ENCODE results near the gene MVB12B.

MVB12B gene

DNA sequence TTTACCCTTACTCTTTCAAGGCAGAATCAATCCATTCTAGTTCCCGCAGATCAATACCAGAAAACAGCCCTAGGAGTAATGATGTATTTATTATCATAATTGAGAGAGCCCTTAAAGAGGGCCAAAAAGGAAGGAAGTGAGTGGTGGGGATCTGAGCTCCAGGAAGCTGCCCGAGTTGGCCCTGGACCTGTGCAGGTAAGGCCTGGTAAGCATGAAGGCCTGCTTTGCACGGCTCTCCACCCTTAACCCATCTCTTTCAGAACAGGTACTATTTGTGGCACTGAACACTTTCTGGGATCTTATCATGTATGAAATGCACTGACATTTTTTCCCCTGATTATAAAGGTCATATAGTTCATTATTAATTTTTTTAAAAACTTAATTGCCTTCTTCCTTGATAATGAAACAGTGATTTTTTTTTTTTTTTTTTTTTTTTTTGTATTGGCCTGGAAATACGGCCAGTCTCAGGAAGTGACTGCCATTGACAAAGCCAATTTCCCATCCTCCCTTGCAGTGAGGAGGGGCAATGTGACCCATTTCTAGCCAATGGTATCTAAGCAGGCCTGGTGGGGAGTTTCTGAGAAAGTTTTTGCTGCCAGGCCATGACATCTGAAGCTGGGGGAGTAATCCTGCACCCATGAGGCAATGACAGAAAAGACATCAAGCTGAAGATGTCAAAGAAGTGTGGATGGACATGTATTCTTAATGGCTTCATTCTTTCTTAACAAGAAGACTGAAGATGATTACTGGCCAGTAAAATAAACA, 6.3 kb upstream of the MVB12B start:
- in situ Hi-C loops (cut with HindIII; ENCODE audit: low sequenced_read_pairs) = no loop called here
- TF ChIP-seq, protein P1, sequence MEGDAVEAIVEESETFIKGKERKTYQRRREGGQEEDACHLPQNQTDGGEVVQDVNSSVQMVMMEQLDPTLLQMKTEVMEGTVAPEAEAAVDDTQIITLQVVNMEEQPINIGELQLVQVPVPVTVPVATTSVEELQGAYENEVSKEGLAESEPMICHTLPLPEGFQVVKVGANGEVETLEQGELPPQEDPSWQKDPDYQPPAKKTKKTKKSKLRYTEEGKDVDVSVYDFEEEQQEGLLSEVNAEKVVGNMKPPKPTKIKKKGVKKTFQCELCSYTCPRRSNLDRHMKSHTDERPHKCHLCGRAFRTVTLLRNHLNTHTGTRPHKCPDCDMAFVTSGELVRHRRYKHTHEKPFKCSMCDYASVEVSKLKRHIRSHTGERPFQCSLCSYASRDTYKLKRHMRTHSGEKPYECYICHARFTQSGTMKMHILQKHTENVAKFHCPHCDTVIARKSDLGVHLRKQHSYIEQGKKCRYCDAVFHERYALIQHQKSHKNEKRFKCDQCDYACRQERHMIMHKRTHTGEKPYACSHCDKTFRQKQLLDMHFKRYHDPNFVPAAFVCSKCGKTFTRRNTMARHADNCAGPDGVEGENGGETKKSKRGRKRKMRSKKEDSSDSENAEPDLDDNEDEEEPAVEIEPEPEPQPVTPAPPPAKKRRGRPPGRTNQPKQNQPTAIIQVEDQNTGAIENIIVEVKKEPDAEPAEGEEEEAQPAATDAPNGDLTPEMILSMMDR (IDR thresholded peaks at IDR 0.05; ENCODE audit: low read depth, low read length, missing control alignments) = no peak
- DNase-seq (ENCODE audit: low read depth) = no peak
- H3K4me3 ChIP-seq (ENCODE audit: low read depth, low read length) = no peak overlapping the region

DNA sequence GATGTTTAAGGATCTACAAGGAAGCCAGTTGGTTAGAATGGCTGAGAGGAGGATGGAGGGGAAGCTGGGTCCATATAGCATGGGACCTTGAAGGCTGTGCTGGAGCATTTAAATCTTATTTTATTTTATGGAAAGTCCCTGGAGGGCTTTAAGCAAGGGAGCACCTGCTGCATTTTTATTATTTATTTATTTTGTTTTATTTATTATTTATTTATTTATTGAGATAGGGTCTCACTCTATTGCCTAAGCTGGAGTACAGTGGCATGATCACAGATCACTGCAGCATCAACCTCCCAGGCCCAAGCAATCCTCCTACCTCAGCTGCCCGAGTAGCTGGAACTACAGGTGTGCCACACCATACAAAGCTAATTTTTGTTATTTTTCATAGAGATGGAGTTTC, 4.9 kb upstream of the MVB12B start:
- in situ Hi-C loops (cut with HindIII; ENCODE audit: low sequenced_read_pairs) = no loop called here
- no peak overlapping the region for H3K4me3 ChIP-seq (ENCODE audit: low read depth, low read length)
- TF ChIP-seq, protein P1 (IDR thresholded peaks at IDR 0.05; ENCODE audit: low read depth, low read length, missing control alignments) = no peak
- no peak for DNase-seq (ENCODE audit: low read depth)

DNA sequence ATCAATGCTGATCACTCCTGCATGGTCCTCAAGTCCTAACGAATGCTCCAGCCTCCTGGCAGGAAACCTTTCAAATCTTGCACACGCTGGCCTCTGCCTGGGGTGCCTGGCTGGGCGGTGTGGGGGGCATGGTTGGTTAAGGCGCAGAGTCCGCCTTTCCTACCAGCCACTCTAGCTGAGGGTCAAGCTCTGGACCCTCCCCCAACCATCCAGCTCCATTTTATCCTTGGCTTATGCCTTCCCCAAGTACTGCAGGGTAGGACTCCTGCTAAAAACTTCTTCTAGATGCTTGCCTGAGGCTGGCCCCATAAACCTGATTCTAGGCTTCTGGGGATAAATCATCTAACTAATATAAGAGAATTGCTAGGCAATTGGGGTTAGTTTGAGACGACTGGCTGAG, 808 bp upstream of the MVB12B start:
- TF ChIP-seq, protein P1 (IDR thresholded peaks at IDR 0.05; ENCODE audit: low read depth, low read length, missing control alignments) = no peak
- in situ Hi-C loops (cut with HindIII; ENCODE audit: low sequenced_read_pairs) = no loop called here

DNA sequence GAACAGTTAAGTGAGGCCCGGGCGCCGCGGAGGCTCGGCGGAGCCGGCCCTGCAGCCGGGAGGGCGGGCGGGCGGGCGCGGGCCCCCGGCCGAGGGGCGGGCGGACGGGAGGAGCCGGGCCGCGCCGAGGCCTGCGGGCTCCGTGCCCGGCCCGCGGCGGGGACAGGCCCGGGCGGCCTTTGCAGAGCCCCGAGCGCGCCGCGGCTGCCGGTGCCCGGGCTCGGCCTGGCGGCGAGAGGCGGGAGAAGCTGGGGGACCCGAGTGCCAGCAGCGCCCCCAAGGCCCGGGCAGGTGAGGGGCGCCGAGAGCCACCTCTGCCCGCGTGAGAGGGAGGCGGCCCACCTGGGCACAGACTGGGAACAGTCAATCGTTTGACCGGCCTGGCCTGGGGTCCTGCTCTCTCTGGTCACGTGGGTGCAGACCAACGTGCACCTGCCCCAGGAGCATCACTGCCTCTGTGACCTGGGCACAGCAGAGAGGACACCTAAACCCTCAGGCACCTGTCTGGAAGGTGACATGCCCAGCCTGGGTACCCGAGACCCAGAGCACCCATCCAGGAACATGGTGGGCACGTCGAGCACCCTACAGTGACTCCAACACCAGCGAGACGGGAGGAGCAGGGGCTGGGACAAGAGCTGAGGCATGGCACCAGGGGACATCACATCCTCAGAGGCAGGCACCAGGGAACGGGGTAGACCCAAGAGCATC, 531 bp downstream of the MVB12B start:
- in situ Hi-C loops (cut with HindIII; ENCODE audit: low sequenced_read_pairs) = no loop called here
- H3K4me3 ChIP-seq (ENCODE audit: low read depth, low read length) = peak overlapping the region; percentile 49
- TF ChIP-seq, protein P1 (IDR thresholded peaks at IDR 0.05; ENCODE audit: low read depth, low read length, missing control alignments) = no peak
- no peak for DNase-seq (ENCODE audit: low read depth)

More for the DNA sequence above, 808 bp upstream of the MVB12B start:
- H3K4me3 ChIP-seq (ENCODE audit: low read depth, low read length) = peak overlapping the region; percentile 49
- no peak for DNase-seq (ENCODE audit: low read depth)

DNA sequence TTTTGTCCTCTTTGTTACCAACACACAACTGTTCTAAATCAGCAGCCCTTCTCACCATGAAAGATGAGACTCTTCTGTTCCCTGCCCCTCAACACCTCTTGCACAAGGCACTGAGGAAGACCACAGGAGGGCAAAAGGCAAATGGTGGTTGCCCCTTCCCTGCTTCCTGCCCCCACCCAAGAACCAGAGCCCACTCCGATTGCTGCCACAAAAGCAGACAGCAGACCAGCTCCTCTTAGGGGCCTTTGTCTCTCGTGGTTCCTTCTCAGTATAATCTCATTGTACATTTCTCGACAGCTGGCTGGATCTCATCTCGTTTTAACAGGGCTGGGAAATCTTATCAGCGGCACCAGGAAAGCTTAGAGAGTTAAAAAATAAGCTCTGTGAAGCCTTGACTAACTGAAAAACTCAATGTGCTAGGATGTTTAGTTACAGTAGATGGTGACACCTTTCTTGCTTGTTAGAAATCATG, 1.1 kb downstream of the MVB12B start:
- DNase-seq (ENCODE audit: low read depth) = no peak
- TF ChIP-seq, protein P1 (IDR thresholded peaks at IDR 0.05; ENCODE audit: low read depth, low read length, missing control alignments) = no peak
- in situ Hi-C loops (cut with HindIII; ENCODE audit: low sequenced_read_pairs) = no loop called here
- peak overlapping the region; percentile 49 for H3K4me3 ChIP-seq (ENCODE audit: low read depth, low read length)

DNA sequence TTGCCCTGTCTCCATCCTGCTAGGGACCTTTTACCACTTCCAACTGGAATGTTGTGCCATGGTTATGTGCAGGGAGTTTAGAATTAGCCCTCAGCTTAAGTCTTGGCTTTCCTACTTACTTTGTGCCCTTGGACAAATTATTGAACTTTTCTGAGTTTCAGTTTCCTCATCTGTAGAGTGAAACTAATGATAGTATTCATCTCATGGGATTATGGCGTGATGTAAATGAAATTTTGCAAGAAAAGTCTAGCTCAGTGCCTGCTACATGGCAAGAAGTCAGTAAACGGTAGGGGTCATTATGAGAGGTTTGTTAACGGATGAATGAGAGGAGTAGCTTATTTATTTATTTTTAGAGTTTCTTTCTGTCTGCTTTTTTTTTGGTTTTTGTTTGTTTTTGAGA, 1.8 kb downstream of the MVB12B start:
- no peak for DNase-seq (ENCODE audit: low read depth)
- no peak overlapping the region for H3K4me3 ChIP-seq (ENCODE audit: low read depth, low read length)
- in situ Hi-C loops (cut with HindIII; ENCODE audit: low sequenced_read_pairs) = no loop called here
- TF ChIP-seq, protein P1 (IDR thresholded peaks at IDR 0.05; ENCODE audit: low read depth, low read length, missing control alignments) = no peak

Data from astrocyte of the cerebellum (primary cell).